Activated T-cell treated with anti-CD3 and anti-CD28 coated beads for 24 hours (primary cell): ENCODE results near the gene COL2A1.

Source experiments
- DNase-seq: peaks from one replicate; pipeline ENCODE4 v3.0.0-alpha.2; 2020; ENCODE audit warnings: low read depth

The COL2A1 gene

DNA sequence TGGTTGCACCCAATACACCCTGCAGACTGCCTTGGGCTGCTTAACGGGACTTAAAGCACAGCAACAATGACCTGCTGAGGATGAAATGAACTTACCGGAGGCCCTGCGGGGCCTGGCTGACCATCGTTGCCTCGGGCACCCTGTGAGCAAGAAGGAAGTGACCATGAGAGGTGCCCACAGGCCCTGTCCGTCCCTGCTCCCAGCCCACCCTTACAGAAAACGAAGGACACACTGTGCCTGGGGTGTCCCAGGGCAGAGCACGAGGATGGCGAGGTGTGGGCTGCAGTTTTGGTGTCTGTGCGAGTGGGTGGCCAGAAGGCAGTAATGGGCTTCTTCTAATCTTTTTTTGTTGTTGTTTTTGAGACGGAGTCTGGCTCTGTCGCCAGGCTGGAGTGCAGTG lies 14.6 kb downstream of the COL2A1 start:
- DNase-seq = no peak

DNA sequence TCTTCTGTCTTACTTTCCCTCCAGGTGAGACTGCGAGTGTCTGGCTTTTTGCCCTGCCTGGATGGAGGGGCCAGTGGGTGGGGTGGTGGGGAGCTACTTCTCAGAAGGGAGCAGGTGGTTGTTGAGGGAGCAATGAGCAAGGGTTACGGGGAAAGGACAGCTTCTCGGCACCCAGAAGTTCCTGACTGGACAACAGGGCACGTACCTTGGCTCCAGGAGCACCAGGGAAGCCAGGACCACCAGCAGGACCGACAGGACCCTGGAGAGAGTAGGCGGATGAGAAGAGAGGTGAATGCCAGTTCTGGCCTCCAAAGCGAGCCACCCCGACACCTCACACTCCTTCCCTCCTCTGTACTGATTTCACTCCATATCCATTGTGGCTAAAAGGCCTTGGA lies 15.3 kb downstream of the COL2A1 start:
- no peak for DNase-seq

DNA sequence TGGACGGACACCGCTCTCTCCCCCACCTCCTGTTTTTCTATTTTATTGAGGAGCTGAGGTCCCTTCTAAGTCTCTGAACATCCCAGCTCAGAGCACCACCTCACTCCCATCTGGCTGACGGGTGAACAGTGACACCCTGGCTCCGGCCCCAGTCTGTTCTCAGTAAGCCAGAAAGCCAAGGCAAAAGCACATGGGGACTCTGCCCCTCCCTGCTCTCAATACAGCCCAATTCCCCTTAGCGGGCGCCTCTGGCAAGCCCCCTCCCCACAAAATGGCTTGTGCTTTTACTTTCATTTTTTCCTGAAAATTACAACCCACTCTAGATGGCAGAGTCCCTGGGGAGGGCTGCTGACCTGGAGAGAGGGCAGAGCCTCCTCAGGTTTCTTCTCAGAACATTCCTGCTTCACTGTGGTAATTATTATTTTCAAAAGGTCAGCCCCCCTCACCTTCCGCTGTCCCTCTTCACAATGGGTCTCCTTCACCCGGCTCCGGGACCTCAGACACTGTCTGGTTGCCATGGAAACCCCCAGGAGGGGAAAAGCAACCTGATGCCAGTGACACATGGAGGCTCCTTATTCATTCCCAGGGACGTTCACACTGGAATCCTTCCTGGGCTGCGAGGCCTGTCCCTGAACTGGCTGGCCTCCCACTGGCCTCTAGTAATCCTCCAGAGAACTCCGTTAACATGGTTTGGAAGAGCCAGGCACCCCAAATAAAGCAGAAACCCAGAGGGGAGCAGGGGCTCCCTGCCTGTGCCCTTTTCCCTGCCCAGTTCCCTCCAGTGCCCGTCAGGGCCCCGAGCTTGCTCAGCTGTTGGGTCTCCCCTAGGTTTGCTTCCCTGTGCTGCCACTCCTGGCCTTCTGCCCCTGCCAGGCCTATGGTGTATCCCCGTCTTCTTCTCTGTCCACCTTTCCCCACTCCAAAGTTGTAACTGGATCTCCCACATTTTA lies 15.9 kb downstream of the COL2A1 start:
- DNase-seq = no peak

DNA sequence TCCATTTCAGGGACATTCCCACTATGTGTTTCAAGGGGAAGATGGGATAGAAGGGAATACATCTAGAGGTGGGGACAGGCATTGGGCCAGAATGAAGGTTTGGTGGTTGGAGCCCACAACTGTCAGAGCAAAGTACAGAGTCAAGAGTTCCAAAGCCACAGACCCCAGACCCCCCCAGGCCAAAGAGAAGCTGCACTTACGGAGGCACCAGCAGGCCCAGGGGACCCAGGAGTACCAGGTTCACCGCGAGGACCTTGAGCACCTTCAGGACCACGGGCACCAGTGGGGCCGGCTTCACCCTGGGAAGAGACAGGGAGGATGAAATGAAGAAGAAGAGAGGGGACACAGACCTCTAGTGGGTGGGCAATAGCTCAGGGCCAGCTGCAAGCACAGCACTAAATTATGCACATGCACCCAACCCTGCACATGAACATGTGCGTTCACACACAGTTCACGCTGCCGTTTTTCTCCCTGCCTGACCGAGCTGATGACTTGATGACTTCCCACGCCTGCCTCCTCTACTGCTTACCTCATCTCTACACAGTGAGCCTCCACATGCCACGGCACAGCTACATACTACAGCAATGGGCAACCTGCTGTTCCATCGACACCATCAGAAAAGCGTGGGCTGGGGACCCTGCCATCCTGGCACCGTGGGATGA lies 16.7 kb downstream of the COL2A1 start:
- DNase-seq = no peak

DNA sequence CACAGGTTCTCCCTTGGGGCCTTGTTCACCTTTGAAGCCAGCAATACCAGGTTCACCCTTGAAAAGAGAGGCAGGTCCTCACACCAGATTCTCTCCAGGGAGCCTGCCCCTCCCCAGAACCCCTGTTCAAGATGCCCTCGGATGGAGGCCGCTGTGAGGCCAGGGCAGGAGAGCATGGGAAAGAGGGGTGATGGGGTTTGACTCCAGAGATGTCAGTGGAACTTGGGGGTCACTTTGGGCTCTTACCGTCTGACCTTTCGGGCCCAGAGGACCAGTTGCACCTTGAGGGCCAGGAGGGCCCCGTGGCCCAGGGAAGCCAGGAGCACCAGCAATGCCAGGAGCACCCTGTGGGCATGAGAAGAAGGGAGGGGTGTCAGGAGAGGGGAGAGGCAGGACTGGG lies 17.4 kb downstream of the COL2A1 start:
- DNase-seq = no peak

DNA sequence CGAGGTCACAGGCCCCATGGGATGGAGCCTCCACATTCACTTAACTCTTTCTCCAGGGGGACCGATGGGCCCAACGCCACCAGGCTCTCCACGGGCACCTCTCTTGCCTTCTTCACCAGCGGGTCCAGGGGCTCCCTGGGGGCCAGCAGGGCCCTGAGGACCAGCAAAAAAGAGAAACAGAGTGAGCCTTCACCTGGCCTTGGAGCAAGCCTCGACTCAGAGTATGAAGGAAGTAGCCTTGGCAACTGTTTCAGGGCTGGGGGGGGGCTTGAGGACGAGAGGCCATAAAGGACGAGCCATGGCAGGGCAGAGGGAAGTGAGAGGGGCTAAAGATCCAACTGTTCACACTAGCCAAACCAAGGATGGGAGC lies 18.0 kb downstream of the COL2A1 start:
- no peak for DNase-seq

DNA sequence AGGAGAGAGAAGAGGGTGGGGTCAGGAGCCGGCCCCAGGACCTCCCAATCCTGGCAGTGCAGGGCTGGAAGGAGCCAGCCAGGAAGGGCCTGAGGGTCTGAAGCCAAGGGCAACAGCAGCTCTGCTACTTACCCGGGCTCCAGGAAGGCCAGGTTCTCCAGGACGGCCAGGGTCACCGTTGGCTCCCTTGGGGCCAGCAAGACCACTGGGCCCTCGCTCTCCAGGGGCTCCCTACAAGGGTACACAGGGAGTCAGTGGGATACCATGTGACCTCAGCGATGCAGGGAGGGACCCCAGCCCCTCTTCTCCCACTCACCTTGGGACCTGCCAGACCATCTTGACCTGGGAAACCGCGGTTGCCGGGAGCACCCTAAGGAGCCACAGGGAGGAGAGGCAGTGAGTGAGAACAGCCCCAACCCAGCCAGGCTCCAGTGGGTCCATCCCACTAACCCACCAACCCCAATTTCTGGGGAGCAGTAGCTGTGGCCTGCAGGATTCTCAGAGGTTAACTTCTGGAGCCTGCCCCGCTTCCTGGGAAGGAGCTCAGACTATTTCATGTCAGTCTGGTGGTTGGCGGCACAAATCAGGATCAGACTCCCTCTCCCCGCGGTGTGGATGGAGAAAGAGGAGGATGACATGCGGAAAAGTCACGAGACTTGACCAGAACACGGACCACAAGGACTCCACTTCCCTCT lies 18.5 kb downstream of the COL2A1 start:
- no peak for DNase-seq

DNA sequence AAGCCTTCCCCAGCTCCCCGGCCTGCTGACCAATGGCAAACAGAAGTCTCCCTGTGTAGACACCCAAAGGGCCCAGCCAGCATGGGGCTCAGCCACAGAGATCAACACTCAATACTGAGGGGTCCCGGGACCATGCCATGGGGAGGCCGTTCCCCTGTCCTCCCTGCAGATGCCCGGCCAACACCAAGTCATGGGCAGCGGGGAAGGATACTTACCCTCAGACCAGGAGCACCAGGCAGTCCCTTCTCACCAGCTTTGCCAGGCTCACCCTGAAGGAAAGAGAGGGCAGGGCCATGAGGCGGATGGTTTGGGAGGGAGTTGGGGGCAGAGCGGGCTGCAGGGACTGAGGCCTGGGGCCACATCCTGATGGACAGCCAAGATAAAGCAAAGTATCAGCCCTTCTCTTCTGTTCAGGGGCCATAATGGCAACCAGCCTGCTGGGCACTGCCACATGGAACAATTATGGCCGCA lies 19.9 kb downstream of the COL2A1 start:
- no peak for DNase-seq

DNA sequence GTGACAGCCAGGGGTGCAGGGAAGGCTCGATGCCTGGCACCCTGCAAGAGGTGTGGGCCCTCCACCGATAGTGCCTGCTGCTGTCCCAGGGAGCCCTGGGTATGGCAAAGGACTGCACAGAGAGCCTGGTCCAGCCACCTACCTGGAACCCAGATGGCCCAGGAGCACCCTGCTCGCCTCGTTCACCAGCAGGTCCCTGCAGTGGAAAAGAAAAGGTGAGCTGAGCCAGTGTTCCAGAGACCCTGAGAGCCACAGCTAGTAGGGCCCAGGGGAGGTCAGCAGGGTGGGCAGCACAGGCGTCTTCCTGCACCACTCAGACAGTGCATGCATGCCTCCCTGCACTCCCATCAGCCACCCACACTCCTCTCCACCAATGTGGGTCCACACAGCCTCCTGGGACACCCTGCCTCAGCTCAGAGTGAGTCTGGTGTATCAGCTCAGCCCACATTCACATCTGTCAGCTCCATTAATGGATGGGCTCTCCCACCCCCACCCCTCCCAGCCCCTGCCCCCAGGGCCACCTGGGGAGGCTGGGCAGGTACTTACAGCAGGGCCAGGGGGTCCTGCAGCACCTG lies 20.6 kb downstream of the COL2A1 start:
- no peak for DNase-seq

DNA sequence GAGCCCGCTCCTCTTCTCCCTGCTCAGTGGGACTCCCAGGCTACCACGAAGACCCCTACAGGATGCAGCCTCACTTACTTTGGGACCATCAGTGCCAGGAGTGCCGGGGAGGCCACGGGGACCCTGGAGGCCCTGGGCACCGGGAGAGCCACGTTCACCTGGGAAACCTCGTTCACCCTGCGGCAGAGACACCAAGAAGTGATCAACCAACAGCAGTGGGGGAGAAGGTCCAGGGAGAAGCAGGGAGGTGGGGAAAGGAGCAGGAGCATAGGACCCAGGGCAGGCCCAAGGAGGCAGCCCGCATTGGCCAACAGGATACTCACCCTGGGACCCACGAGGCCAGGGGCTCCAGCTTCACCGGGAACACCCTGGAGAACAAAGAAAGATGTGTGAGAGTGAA lies 21.5 kb downstream of the COL2A1 start:
- DNase-seq = no peak

DNA sequence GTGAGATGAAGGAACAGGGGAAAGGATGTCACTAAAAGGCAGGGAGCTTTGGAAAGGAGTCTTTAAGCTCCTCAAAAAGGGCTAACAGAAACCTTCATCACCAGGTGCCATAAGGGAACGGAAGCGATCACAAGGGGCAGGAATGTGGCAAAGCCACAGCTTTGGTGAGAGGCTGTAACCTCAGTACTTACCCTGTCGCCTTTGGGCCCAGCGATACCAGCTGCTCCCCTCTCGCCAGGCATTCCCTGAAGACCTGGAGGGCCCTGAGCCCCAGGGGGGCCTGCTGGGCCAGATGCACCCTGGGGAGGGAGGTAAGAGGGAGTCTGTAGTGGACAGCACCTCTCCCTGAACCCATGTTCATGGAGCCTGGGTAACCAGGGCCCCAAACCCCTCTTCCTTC lies 22.0 kb downstream of the COL2A1 start:
- no peak for DNase-seq

DNA sequence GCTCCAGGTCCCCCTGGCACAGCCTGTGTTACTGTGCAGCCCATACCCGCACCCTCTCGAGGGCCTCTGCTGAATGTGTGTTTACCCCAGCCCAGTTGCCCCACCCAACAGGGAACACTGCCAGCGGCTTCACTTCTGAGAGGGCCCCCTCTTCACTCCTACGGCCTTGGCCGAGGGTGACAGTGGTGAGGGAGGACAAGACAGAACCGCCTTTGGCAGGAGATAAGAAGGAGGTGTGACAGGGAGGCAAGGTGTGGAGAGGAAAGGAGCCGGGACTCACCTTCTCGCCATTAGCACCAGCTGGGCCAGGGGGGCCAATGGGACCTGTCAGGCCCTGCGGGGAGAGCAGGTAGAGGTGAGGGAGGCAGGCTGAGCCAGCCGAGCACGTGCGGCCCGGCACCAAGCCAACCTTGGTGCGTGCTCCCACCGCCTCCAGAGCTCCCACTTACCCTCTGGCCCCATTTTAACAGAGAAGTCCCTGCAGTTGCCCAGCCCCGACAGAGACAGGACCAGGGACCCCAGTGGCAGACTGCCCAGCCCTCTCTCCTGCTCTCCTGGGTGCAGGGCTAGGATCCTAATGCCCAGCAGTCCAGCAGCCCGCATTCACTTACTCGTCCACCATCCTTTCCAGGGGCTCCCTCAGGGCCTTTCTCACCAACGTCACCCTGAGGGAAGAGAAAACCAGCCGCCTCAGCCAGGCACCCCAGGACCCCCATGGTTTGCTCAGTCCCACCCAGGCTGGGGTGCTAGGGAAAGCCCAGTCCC lies 22.6 kb downstream of the COL2A1 start:
- no peak for DNase-seq

DNA sequence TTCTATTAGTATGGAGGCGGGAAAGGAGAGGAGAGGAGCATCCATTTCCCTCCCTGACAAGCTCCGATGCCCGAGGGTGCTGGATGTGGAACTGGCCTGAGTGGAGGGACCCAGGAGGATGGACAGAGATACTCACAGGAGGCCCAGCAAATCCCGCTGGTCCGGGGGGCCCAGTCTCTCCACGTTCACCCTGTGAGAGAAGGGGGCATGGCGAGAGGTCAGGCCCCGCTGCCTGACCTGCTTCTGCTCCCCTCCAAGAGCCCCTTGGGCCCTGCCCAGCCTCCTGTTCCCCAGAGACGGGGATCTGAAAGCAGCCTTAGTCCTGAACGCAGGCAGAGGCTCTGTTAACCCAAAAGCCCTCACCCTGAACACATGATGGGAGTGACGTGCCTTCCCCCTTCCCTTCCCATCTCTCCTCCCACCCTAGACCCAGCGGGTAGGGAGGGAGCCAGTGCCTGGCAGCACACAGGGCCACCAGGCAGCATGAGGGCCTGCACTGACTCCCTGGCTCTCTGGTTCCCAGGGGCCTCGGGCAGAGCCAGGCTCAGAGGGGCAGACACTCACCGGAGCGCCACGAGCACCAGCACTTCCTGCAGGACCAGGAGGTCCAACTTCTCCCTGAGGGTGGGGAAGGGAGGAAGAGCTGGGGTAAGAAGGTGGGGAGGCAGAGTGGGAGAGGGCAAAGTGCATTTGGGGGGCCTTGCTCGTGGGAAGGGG lies 23.3 kb downstream of the COL2A1 start:
- DNase-seq = no peak

DNA sequence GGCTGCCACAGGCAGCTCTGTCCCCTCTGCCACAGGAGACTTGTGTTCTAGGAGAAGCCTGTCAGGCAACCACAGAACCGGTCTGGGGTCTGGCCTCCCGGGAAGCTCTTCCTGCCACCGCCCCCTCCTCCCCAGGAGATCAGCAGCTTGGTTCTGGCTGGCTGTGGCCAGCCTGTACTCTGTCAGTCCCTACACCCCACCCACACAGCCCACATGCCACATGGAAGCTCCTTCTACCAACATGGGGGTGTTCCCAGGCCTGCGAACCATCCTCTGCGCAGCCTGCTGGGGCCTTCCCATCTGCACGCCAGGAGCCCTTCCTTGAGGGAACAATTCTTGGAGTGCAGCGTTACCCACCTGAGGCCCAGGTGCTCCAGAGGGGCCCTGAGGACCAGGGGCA lies 24.1 kb downstream of the COL2A1 start:
- DNase-seq = no peak

DNA sequence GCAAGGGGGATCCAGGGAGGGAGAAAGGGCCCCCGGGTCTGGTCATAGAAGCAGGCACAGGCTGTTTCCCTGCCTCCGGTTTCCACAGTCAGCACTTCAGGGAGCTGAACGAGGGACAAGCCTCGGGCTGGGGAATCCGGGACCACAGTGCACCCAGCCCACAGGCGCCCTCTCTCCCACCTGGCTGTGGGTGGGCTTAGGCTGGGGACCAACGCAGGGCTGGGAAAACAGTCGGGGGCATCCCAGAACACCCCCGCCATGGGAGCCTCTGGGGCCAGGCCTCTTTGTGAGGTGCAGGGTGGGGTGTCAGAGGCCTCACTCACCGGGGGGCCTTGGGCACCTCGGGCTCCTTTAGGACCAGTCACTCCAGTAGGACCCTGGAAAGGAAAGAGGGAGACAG lies 24.6 kb downstream of the COL2A1 start:
- DNase-seq = no peak

DNA sequence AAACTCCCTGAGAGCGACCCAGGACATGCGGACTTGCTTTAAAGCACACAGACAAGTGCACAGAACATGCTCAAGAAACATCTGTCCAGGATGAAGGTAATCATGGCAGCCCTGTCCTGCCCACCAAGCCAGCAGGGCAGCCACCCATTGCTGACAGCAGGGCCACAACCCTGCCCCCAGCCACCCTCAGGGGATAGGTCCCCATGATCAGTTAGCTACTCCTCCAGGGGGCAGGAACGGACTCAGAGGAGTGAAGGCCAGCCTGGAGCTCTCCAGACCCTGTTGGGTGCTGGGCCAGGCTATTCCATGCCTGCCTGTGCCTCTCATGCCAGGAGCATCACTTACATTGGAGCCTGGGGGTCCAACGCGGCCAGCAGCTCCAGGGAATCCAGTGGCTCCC lies 25.1 kb downstream of the COL2A1 start:
- DNase-seq = no peak

DNA sequence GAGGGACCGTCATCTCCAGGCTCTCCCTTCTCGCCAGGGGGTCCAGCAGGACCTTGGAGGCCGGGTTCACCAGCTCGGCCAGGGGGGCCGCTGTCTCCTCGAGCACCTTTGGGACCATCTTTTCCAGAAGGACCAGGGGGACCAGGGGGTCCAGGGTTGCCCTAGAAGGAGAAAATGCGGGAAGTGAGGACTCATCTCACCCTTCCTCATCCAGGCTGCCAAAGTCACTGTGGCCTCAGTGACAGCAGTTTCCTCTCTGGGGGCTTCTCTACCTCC lies 25.7 kb downstream of the COL2A1 start:
- DNase-seq = no peak

DNA sequence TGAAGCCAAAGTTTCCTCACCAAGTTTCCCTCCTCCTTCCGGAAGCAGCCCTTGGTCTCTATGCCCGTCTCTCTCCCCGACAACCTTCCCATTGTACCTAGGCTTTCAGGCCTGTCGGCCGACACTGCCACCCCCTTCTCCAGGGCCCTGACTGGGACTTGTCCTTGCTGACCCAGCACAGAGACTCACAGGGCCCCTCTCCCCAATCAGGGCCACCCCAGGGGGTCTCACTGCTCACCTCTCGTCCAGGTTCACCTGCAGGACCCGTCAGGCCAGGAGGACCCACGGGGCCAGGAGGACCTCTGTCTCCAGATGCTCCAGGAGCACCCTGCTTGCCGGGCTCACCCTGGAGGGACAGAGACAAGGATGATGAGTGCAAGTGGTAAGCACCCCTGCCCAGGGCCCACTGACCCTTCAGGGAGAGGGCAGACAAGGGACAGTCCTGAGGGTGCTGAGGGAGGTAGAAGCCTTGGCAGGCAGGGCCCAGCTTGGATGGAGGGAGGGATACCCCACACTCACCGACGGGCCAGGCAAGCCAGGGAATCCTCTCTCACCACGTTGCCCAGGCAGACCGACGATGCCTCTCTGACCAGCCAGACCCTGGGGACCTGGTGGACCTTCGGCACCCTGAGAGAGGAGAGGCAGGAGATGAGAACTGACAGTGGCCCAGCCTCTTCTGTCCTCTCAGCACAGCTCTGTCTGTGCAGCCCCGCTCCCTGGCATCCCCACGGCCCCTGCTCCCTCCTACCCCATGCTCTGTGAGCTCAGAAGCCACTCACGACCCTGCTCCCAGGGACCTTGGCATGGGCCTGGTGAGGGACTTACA lies 26.3 kb downstream of the COL2A1 start:
- no peak for DNase-seq

DNA sequence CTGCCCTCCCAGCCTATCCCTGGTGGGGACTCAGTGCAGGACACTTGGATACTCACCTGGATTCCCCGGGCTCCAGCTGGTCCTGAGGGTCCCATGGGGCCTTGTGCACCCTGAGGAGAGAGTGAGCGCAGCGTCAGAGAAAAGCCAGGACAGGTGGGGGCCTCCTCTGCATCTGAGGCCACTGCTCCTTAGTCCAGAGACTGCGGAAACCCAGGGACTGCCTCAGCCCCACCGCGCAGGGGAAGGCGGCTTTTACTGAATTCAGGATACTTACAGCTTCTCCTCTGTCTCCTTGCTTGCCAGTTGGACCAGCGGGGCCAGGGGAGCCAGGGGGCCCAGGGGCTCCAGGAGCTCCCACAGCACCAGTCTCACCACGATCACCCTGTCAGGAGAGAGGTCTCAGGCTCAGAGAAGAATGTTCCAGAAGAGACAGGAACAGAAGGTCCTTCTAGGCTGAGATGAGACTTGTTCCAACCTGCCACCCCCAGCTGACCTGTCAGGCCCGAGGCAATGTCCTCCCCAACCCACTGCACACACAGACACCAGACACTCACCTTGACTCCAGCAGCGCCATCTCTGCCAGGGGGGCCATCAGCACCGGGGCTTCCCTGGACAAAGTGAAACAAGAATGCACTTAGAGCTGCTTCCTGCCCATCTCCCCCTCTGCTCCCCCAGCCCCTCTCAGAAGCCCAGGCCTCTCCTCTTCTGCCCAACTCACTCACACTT lies 27.1 kb downstream of the COL2A1 start:
- DNase-seq = no peak

DNA sequence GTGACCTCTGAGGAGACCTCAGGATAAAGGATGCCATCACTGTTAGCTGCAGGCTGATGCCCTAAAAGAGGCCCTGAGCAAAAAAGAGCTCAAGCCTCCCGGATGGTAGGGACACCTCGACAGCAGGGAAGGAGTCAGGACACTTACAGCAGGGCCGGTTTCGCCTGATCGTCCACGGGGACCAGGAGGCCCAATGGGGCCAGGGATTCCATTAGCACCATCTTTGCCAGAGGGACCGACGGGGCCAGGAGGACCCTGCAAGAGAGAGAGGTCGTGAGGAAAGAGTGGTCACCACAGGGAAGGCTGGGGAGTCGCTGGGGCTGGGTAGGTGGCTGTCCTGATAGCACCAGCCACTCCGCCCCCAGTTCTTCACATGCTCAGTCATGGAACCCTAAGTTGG lies 28.5 kb downstream of the COL2A1 start:
- no peak for DNase-seq
